Panc1 (cell line): Measurements from ENCODE around the gene SEMA3G.

ENCODE experiments used
- POLR2AphosphoS5 ChIP-seq: IDR thresholded peaks from 2 replicates; pipeline ENCODE4 v1.6.1; 2012; ENCODE audit warnings: mild to moderate bottlenecking, low read depth, low read length, moderate library complexity
- SIN3A ChIP-seq: IDR thresholded peaks from 2 replicates; pipeline ENCODE4 v1.6.1; 2012; ENCODE audit warnings: low read depth, mild to moderate bottlenecking, low read length, moderate library complexity, borderline replicate concordance; ENCODE audit not compliant: insufficient read depth
- TCF7L2 ChIP-seq: IDR thresholded peaks from 2 replicates; pipeline ENCODE4 v1.6.1; 2011; ENCODE audit warnings: mild to moderate bottlenecking, low read depth, low read length, inconsistent platforms
- TF ChIP-seq, protein P1 (sequence below): fragments of 450-650 bp; IDR thresholded peaks from 2 replicates; pipeline ENCODE4 v1.5.1; 2017; ENCODE audit warnings: mild to moderate bottlenecking
- TF ChIP-seq, protein P2 (sequence below), 2 experiments: IDR thresholded peaks; 2 replicates each; pipeline ENCODE4 v1.6.1; 2011 to 2012; ENCODE audit warnings: low read depth in 2 of 2, control low read depth in 1 of 2, low read length in 1 of 2, mild to moderate bottlenecking in 1 of 2, moderate library complexity in 1 of 2; ENCODE audit not compliant: insufficient read depth in 1 of 2

- TF ChIP-seq, protein P1, sequence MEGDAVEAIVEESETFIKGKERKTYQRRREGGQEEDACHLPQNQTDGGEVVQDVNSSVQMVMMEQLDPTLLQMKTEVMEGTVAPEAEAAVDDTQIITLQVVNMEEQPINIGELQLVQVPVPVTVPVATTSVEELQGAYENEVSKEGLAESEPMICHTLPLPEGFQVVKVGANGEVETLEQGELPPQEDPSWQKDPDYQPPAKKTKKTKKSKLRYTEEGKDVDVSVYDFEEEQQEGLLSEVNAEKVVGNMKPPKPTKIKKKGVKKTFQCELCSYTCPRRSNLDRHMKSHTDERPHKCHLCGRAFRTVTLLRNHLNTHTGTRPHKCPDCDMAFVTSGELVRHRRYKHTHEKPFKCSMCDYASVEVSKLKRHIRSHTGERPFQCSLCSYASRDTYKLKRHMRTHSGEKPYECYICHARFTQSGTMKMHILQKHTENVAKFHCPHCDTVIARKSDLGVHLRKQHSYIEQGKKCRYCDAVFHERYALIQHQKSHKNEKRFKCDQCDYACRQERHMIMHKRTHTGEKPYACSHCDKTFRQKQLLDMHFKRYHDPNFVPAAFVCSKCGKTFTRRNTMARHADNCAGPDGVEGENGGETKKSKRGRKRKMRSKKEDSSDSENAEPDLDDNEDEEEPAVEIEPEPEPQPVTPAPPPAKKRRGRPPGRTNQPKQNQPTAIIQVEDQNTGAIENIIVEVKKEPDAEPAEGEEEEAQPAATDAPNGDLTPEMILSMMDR, result no peak
- TF ChIP-seq POLR2AphosphoS5 (no peak), SIN3A (no peak), TCF7L2 (no peak)
- TF ChIP-seq, protein P2, sequence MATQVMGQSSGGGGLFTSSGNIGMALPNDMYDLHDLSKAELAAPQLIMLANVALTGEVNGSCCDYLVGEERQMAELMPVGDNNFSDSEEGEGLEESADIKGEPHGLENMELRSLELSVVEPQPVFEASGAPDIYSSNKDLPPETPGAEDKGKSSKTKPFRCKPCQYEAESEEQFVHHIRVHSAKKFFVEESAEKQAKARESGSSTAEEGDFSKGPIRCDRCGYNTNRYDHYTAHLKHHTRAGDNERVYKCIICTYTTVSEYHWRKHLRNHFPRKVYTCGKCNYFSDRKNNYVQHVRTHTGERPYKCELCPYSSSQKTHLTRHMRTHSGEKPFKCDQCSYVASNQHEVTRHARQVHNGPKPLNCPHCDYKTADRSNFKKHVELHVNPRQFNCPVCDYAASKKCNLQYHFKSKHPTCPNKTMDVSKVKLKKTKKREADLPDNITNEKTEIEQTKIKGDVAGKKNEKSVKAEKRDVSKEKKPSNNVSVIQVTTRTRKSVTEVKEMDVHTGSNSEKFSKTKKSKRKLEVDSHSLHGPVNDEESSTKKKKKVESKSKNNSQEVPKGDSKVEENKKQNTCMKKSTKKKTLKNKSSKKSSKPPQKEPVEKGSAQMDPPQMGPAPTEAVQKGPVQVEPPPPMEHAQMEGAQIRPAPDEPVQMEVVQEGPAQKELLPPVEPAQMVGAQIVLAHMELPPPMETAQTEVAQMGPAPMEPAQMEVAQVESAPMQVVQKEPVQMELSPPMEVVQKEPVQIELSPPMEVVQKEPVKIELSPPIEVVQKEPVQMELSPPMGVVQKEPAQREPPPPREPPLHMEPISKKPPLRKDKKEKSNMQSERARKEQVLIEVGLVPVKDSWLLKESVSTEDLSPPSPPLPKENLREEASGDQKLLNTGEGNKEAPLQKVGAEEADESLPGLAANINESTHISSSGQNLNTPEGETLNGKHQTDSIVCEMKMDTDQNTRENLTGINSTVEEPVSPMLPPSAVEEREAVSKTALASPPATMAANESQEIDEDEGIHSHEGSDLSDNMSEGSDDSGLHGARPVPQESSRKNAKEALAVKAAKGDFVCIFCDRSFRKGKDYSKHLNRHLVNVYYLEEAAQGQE (IDR thresholded peaks at IDR 0.05; ENCODE audit: insufficient read depth in 1 of 2, low read depth in 2 of 2, low read length in 1 of 2), result no peak
Observed at GRCh38 chr3:52432225-52432624, 12.7 kb downstream of the SEMA3G start.
